ENCODE data around the gene AQP12A. TPM values are rescaled to one million over a fixed set of nuclear protein-coding genes. Genes with fewer than 3 reads are reported as not detected.

Gene AQP12A
- total RNA-seq, 1 experiment from 2014 or later, result not detected

DNA sequence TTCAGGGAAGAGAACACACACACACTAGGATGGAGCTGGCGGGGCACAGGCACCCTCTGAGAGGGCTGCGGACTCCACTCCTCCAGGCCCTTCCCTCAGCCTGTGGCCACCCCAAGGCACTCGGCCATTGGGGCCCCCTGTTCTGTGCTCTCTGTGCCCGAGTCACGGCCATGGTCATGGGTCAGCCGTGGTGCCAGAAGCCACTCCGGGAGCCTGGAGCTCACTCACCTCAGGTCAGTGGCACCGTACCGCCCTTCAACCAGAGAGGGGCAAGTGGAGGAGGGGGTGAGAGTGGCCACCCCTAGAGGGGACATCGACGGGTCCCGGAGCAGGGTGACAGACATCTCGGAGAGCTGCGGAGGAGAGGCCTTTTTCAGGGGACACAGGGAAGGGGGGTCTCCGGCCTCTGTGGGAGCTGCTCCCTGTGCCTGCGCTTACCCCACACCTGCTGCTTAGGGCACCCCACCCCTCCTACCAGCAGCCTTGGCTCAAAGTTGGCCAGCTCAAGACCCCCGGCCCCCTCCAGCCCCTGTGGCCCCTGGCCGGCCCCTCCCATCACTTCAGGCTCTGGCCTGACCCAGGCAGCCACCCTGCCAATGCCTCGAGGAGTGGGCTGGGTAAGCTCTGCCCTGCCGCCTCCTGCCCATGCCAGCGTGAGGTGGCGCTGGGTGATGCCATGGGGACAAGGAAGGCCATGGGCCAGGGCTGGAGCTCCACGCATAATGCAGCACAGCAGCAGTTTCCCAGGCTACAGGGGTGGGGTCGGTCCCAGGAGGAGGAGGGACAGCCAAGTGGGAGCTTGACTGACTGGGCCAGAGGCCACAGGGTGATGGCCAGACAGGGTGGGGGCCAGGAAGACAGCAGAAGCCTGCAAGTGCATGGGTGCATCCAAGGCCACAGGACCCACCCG, 29.3 kb downstream of the AQP12A start:
- Histone ChIP-seq H3K9me3 (ENCODE audit: low read length) (no peaks in the 10 kb centered on the region), H4K20me1 (ENCODE audit: low read length) (no peaks in the 10 kb centered on the region), H3K4me3 (ENCODE audit: low read length) (no peak overlapping the region), H3K36me3 (ENCODE audit: low read depth, low read length) (no peaks in the 10 kb centered on the region), H3K9ac (ENCODE audit: low read length) (no peak overlapping the region), H3K4me1 (ENCODE audit: insufficient read depth, low read length) (no peaks in the 10 kb centered on the region), H3K4me2 (ENCODE audit: low read length) (no peak overlapping the region), H3K79me2 (ENCODE audit: low read length) (no peaks in the 10 kb centered on the region), H3K9me2 (replicated peaks; ENCODE audit: low read length) (no peaks in the 10 kb centered on the region), H3K27ac (ENCODE audit: low read length) (no peak overlapping the region), H2AFZ (ENCODE audit: low read length) (no peak overlapping the region), H3K27me3 (ENCODE audit: low read length) (peaks cover 36% of the 10 kb centered on the region), H3F3A (ENCODE audit: low read length, unreplicated experiment) (no peaks in the 10 kb centered on the region)
- CTCF ChIA-PET, result no interaction called here
- no TSS peak for BruUV-seq (replicated peaks)
- no peak for TF ChIP-seq EZH2 (IDR thresholded peaks at IDR 0.05; ENCODE audit: low read length, unreplicated experiment)
- TF ChIP-seq EZH2phosphoT487 (IDR thresholded peaks at IDR 0.05; ENCODE audit: borderline replicate concordance, low read length), result no peak
- TF ChIP-seq, protein P1, sequence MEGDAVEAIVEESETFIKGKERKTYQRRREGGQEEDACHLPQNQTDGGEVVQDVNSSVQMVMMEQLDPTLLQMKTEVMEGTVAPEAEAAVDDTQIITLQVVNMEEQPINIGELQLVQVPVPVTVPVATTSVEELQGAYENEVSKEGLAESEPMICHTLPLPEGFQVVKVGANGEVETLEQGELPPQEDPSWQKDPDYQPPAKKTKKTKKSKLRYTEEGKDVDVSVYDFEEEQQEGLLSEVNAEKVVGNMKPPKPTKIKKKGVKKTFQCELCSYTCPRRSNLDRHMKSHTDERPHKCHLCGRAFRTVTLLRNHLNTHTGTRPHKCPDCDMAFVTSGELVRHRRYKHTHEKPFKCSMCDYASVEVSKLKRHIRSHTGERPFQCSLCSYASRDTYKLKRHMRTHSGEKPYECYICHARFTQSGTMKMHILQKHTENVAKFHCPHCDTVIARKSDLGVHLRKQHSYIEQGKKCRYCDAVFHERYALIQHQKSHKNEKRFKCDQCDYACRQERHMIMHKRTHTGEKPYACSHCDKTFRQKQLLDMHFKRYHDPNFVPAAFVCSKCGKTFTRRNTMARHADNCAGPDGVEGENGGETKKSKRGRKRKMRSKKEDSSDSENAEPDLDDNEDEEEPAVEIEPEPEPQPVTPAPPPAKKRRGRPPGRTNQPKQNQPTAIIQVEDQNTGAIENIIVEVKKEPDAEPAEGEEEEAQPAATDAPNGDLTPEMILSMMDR (conservative IDR thresholded peaks at IDR 0.05; ENCODE audit: low read depth, low read length), result no peak
- no peak for DNase-seq
- ATAC-seq, result no peak
- POLR2A ChIA-PET (ENCODE audit: unreplicated experiment), result no interaction called here
- intact Hi-C loops (cut with micrococcal nuclease), result no loop called here

DNA sequence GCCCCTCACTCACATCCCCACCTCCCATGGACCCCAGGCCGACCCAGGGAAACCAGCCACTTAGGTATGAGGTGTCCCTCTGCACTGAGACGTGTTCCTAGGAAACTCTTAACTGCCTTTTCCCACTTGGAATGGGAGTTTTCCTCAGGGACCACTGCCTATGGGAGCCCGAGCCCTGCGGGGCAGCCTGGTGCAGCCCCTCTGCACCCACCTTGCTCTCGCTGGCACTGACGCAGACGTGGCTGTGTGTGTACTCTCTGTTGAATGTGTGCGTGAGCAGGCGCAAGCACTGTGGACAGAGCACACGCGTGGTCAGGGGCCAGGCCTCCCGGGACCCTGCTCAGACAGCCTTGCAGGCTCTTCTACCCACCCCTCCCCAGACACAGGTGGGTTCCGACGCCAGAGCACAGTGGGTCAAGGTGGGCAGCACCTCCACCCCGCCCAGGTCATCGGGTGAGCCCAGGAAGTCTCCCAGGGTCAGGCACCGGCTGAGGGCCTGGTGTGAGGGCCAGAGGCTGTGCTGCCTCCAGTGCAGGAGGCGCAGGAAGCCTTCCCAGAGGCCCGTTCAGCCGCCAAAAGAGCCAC, 30.0 kb downstream of the AQP12A start:
- Histone ChIP-seq H3F3A (ENCODE audit: low read length, unreplicated experiment) (no peaks in the 10 kb centered on the region), H3K4me1 (ENCODE audit: insufficient read depth, low read length) (no peaks in the 10 kb centered on the region), H3K27me3 (ENCODE audit: low read length) (peaks cover 28% of the 10 kb centered on the region), H3K79me2 (ENCODE audit: low read length) (no peaks in the 10 kb centered on the region), H2AFZ (ENCODE audit: low read length) (no peak overlapping the region), H3K4me2 (ENCODE audit: low read length) (no peak overlapping the region), H3K36me3 (ENCODE audit: low read depth, low read length) (no peaks in the 10 kb centered on the region), H3K9me2 (replicated peaks; ENCODE audit: low read length) (no peaks in the 10 kb centered on the region), H3K4me3 (ENCODE audit: low read length) (no peak overlapping the region), H4K20me1 (ENCODE audit: low read length) (no peaks in the 10 kb centered on the region), H3K9ac (ENCODE audit: low read length) (no peak overlapping the region), H3K9me3 (ENCODE audit: low read length) (no peaks in the 10 kb centered on the region), H3K27ac (ENCODE audit: low read length) (no peak overlapping the region)
- ChIA-PET POLR2A (ENCODE audit: unreplicated experiment) (no interaction called here), CTCF (no interaction called here)
- ATAC-seq (no peak), DNase-seq (no peak)
- BruUV-seq (replicated peaks), result no TSS peak
- intact Hi-C loops (cut with micrococcal nuclease), result no loop called here
- no peak for TF ChIP-seq EZH2phosphoT487 (IDR thresholded peaks at IDR 0.05; ENCODE audit: borderline replicate concordance, low read length)
- TF ChIP-seq EZH2 (IDR thresholded peaks at IDR 0.05; ENCODE audit: low read length, unreplicated experiment), result no peak
- TF ChIP-seq, protein P1 (conservative IDR thresholded peaks at IDR 0.05; ENCODE audit: low read depth, low read length), result no peak

DNA sequence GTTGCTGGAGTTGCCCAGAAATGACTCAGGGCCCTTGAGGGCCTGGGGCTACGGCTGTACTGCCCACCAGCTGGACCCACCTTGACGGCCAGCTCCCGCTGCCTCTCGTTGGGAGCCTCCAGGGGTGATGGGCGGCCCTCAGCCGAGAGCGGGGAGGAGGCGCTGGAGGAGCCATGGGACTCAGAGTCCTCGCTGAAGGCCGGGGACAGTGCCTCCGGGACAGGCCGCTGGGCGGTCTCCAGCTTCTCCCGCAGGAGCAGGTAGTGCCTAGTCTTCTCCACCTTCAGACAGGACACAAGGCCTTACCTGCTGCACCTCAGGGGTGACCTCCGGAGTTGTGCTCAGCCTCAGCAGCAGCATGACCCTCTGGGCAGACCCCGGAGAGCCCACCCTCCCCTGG, 30.7 kb downstream of the AQP12A start:
- H3K36me3 ChIP-seq (ENCODE audit: low read depth, low read length), result no peaks in the 10 kb centered on the region
- no peaks in the 10 kb centered on the region for H4K20me1 ChIP-seq (ENCODE audit: low read length)
- no peak overlapping the region for H3K4me2 ChIP-seq (ENCODE audit: low read length)
- ATAC-seq, result no peak
- no peaks in the 10 kb centered on the region for H3K4me1 ChIP-seq (ENCODE audit: insufficient read depth, low read length)
- TF ChIP-seq EZH2 (IDR thresholded peaks at IDR 0.05; ENCODE audit: low read length, unreplicated experiment) (no peak), EZH2phosphoT487 (IDR thresholded peaks at IDR 0.05; ENCODE audit: borderline replicate concordance, low read length) (no peak)
- TF ChIP-seq, protein P1 (conservative IDR thresholded peaks at IDR 0.05; ENCODE audit: low read depth, low read length), result no peak
- ChIA-PET CTCF (no interaction called here), POLR2A (ENCODE audit: unreplicated experiment) (no interaction called here)
- peaks cover 22% of the 10 kb centered on the region for H3K27me3 ChIP-seq (ENCODE audit: low read length)
- no peaks in the 10 kb centered on the region for H3K9me3 ChIP-seq (ENCODE audit: low read length)
- H3F3A ChIP-seq (ENCODE audit: low read length, unreplicated experiment), result no peaks in the 10 kb centered on the region
- no peak overlapping the region for H2AFZ ChIP-seq (ENCODE audit: low read length)
- no peaks in the 10 kb centered on the region for H3K9me2 ChIP-seq (replicated peaks; ENCODE audit: low read length)
- DNase-seq, result no peak
- H3K79me2 ChIP-seq (ENCODE audit: low read length), result no peaks in the 10 kb centered on the region
- H3K9ac ChIP-seq (ENCODE audit: low read length), result no peak overlapping the region
- H3K27ac ChIP-seq (ENCODE audit: low read length), result no peak overlapping the region
- intact Hi-C loops (cut with micrococcal nuclease), result no loop called here
- no TSS peak for BruUV-seq (replicated peaks)
- H3K4me3 ChIP-seq (ENCODE audit: low read length), result no peak overlapping the region
